Peyer's patch (tissue), 4 donors: ENCODE measurements around the gene HDAC9.

Experiments used
- POLR2A ChIP-seq, 2 donors: fragments of 450-650 bp; IDR thresholded peaks; one replicate each; pipeline ENCODE4 v1.5.1; 2017; ENCODE audit warnings: antibody characterized with exemption in 2 of 2, mild to moderate bottlenecking in 2 of 2, moderate library complexity in 2 of 2
- TF ChIP-seq, protein P1 (sequence below), 6 experiments: fragments of 450-650 bp in 4 of 6; fragments of 200-600 bp in 2 of 6; sonication (generic) in 1 of 6; IDR thresholded peaks; one replicate each; pipeline ENCODE4 v1.5.1; 2017 to 2019; ENCODE audit warnings: antibody characterized with exemption in 6 of 6, mild to moderate bottlenecking in 3 of 6, moderate library complexity in 1 of 6

DNA sequence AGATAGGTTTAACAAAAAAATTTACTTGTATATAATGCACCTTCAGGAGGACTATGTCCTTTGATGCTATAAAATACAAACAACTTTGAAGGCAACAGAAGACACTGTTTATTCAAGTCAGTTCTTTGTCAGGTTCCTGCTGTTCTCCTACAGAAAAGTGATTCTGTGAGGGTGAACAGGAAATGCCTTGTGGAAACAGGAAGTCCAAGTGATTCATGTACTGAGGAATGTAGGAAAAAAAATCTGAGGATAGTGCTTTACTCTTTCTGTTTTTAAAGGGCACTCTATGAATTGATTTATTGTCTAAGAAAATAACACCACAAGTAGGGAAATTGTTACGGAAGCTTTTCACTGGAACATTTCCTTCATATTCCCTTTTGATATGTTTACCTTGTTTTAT is 171.9 kb downstream of the HDAC9 start:
- TF ChIP-seq, protein P1, sequence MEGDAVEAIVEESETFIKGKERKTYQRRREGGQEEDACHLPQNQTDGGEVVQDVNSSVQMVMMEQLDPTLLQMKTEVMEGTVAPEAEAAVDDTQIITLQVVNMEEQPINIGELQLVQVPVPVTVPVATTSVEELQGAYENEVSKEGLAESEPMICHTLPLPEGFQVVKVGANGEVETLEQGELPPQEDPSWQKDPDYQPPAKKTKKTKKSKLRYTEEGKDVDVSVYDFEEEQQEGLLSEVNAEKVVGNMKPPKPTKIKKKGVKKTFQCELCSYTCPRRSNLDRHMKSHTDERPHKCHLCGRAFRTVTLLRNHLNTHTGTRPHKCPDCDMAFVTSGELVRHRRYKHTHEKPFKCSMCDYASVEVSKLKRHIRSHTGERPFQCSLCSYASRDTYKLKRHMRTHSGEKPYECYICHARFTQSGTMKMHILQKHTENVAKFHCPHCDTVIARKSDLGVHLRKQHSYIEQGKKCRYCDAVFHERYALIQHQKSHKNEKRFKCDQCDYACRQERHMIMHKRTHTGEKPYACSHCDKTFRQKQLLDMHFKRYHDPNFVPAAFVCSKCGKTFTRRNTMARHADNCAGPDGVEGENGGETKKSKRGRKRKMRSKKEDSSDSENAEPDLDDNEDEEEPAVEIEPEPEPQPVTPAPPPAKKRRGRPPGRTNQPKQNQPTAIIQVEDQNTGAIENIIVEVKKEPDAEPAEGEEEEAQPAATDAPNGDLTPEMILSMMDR (IDR thresholded peaks at IDR 0.05) = no peak
- no peak for TF ChIP-seq POLR2A (IDR thresholded peaks at IDR 0.05)
